GM21825 (cell line): ENCODE data around the gene PDCD7.

Source experiments
- ATAC-seq: cut with Tn5 transposase; IDR thresholded peaks from one replicate; pipeline ENCODE4 v1.9.1; 2021; ENCODE audit warnings: mild to moderate bottlenecking, moderate library complexity; ENCODE audit not compliant: unreplicated experiment

Gene PDCD7

DNA sequence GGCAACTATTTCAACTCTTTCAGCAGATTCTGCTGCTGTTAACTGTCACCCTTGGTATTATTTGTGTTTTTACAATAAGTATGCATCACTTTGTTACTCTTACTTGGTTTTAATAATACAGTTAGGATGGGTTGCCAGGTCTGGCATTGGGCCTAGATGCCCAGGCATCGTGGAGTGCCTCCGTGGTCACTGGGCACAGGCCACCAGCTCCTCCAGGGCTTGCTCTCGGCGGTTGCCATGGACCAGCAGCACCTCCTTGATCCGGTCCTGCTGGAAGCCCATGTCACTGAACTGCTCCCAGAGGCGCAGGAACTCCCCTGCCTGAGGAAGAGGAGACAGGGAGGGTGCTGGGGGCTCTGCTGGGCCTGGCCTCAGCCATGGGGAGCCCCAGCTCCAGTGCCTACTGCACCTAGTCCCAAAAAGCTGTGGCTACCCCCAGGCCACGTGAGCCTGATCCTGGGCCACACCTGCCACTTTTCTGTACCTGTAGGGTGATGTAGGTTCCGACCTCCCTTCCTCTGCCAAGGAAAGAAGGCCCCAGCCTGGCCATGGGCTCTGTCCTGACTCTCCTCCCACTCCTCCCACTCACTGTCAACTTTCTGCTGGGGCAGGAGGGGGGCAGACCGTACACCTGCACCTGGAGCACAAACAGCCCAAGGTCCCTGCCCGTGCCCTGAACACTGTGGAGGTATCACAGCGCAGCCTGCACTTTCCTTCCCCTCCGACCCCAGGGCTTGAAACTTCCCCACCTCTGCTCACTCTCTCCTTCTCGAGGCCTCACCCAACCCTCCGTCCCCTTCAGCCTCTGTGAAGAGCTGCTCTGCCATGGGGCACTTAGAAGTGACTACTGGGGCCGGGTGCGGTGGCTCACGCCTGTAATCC lies 40.5 kb downstream of the PDCD7 start:
- ATAC-seq: no peak

DNA sequence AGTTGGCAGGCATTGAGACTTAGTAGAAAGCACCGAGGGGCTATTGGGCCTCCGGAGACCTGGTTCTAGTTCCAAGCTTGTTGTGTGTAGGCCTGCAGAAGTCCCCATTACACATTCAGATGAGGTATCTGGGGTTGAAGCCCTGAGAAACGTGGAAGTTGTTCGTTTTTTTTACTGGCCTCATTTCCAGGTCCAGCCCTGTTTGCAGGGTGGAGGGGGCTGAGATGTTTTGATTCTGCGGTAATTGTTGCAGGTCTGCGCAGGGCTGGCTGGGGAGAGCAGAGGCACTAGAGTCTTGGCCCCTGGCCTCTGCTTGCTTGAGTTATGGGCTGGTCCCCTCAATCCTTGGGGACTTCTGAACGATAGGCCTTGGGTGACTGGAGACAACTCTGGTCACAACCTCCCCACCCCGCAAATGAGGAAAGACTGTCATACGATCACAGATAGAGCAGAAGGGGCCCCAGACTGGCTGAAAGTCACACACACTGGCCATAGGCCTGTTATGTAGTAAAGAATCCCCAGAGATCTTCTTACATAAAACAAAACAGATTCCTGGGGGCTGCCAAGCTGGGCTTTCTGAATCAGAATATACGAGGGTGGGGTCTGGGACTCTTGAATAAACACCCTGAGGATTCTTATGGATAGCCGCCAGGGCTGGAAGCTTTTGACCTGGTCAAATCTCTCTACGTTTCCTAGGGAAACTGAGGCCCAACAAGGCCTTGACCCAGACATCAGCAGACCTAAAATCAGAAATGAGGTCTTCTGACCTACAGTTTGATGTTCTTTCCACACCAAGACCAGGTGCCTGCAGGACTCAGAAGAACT lies 41.5 kb downstream of the PDCD7 start:
- no peak for ATAC-seq

DNA sequence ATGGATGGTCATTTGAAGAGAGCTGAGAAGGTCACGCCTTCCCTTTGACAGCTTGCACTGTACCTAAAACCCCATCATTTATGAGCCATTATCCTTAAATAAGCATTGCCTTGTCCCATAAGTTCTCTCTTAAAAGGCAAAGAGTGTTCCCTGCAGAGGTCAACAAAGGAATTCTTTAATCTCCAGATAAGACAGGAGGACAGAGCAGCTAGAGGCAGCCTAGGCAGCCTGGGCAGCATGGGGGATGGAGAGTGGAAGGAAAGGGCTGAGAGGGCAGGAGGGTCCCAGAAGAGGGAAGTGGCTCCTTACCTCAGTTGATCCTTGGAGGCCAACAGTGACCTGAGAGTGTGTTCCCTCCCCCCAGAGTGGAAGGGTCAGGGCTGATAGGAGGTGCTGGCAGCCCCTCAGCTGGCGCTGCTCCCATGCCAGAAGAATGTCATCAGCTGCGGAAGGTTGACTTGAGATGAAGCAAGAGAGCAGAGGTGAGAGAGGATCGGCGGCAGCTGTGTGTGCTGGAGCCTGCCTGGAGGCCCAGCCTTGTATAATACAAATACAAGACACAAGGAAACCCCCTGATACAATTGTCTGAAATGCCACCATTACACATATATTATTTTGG lies 44.3 kb downstream of the PDCD7 start:
- no peak for ATAC-seq

DNA sequence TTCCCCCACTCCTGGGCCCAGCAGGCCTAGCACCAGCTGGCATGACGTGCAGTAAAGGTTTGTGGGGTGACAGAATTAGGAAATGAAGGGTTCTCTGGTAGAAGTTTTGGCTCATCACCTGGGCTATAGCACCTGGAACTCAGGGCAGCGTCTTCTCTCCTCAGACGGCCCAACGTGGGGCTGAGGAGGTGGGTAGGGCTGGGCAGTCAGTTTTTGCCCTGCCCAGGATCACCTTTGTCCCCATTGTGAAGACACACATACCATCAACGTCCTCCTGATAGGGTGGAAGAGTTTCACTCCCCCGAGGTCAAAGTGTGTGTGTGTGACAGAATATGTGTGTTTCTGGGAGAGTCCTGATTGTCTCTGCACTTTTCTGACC lies 45.0 kb downstream of the PDCD7 start:
- no peak for ATAC-seq

DNA sequence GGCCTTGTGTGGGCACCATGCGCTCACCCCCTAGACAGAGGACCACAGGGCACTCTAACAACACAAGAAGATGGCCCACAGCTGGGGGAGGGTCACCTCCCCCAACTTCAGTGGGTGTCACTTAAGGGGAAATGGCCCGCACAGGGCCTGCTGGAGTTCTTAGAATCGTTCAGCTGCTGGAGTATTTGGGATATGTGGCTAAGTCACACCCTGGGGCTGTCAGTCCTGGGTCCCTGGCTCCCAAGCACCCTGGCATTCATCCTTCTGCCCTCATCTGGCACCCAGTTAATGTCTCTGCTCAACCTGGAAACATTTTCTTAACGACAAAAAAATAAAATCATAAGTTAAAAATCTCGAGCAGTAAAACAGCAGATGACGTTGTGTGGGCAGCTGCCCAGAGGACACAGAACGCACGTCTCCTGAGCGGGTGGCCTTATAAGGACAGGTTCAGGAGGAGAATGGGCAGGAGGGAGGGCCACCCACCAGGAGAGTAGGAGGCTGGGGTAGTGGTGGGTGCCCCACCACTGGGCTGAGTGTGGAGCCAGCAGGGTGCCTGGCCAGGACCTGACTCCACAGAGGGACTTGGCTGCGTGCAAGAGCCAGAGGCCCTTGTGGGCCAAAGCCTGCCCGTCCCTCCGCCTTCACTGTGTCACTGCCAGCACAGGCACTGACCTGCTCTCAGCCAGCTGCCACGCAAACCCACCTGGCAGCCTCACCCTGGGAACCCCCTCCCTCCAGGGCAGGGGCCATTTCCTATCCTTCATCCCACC lies 45.5 kb downstream of the PDCD7 start:
- ATAC-seq: no peak

DNA sequence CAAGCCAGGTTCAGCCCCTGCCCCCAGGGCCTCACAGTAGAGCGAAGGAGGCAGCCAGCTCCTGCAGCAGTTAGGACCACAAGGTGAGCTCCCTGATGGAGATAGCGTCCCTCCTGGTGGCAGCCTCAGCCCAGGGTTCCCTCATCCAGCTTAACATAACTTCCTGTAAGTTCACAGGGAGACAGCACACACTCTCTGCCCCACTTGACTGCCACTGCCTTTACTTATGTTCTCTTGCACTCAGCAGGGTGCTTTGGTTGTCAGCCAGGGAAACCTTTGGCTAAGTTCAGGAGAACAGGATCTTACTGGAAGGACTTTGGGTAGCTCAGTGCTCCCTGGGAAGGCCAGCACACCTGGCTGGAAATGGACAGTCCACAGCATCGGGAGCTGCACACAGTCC lies 46.2 kb downstream of the PDCD7 start:
- no peak for ATAC-seq

DNA sequence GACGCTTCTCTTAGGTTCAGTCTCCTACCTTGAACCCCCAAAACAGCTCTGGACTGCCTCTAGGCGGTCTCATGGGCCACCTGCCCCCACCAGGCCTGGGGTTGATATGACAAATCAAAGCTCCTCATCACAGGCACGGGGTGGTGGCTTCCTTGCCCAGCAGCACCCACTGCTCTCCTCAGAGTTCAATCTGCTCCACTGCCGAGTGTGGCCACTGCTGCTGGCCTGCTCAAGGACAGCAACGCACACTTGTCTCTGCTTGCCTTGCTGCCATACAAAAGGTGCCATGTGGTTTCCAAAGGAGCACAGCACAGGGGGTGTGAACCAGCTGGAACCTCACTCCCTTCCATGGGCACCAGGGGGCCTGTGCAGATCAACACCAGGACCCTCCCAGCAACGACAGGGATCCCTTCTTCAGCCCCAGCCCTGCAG lies 46.9 kb downstream of the PDCD7 start:
- no peak for ATAC-seq

DNA sequence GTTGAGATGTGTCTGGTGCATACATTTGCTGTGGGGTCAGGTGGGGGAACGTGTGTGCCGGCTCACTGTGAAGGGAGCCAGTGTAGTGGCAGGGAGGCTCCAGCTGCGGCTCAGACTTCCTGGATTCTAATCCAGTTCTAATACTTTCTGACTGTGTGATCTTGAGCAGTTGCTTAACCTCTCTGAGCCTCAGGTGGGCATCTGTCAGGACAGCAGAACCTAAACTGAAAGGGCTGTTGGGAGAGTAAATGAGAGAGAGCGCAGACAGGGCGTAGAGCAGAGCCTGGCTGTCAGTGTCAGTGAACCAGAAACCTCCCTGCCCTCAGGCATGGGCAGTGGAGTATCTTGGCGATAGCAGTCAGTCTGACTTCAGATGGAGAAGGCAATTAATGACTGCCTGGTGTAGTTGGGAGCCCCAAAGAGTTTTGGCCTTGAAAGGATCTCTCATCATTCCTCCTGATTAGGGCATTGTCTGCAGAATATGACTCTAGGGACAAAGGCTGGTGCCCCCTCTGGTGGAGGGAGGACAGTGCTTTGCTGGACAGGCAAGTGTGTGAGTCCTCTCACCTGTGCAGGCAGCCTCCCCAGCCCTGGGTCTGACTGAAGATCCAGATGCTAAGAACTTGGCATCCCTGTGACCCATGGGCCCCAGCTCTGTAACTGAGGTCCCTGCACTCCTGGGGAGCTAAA lies 47.5 kb downstream of the PDCD7 start:
- ATAC-seq: no peak

DNA sequence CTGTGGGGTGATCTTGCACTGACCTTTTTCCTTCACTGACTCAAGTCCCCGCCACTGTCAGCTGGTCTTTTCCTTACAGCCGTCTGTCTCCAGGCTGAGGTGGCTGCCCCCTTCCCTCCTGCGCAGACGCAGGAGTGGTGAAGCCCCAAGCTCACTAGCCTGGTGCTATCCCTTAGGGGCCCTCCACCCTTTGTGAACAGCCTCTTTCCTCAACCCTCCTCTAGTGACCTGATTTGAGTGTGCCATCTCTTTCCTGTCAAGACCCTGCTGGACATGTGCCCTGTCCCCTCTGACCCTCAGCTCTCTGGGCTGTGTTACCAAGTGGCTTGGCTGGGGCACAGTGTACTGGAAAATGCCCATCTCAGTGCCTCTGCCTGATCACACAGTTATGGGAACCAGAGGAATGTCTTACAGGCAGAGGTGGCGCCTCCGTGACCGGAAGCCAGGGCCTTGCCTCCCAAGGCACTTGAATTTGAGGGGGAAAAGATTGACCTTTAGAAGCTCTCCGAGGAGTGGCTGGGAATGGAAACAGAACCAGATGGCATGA lies 48.3 kb downstream of the PDCD7 start:
- no peak for ATAC-seq

DNA sequence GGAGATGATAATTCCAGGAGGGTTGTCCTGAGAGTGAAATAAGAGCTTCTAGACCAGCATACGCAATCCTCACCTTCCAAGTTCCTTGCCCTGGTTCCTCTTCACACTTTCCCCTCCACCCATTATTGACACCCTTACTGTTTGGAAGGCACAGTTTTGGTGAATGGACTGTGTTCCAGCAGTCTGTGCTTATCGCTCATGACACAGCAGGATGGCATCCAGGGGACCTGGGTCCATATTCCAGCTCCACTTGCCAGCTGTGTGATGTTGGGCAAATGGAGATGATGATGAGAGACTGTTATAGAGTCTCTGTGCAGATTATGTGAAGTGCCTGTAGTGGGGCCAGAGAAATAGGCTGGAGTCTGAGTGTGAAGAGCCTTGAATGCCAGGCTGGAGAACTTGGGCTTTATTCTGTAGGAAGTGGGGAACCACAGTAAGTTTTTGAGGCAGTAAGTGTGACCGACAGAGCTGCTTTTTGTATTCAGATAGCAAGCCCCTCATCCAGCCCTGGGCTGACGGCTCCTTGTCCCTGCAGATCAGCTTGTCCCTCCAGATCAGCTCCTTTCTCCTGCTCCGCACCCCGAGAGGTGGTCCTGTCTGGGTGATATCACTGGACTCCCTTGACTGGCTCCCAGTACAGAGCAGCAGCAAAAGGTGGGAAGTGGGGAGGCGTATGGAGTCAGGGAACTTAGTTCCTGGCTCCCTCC lies 49.0 kb downstream of the PDCD7 start:
- no peak for ATAC-seq

DNA sequence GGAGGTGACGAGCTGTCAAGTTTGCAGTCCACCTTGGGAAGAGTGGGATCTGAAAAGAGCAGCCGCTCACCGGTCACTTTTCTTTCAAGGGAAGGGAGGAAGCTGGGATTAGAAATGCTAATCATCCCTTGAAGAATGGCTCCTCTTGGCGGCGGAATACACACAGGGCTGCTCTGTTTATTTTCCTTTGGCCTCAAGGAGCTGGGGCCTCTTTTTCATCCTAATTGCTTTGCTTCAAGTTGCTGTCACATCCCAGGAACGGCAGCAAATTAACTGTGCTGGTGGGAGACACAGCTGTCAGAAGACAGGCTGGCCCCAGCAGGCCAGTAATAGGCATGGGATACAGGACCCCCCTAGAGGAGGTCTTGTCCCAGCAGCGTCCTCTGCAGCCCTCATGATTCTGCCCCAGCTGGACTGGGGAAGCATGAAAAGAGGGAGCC lies 50.3 kb downstream of the PDCD7 start:
- ATAC-seq: no peak

DNA sequence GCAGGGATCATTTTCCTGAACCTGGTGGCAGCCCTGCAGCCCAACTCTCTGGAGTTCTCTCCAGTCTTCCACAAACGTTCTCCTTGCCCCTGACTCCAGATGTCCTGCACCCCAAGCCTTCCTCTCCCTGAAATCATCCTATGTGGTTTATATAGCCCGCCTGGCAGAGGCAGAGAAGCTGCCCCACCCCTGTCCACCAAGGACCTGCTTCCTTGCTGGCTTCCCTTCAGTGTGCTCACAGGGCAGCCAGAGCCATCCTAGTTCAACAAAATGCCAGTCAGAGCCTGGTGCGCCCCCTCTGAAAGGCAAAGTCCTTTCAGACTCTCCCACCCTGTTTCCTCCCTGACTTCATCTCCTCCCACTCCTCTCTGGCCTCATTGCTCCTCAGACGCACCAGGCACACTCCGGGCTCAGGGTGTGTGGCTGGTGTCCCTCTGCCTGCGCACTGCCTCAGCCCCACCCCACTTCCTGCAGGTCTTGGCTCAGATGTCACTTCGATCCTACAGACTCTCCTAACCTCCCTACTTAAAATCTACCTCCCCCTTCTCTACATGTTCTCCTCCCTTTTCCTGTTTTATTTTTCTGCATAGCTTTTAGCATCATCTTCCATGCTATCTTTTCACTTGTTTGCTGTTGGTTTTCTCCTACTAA lies 51.2 kb downstream of the PDCD7 start:
- ATAC-seq: no peak

DNA sequence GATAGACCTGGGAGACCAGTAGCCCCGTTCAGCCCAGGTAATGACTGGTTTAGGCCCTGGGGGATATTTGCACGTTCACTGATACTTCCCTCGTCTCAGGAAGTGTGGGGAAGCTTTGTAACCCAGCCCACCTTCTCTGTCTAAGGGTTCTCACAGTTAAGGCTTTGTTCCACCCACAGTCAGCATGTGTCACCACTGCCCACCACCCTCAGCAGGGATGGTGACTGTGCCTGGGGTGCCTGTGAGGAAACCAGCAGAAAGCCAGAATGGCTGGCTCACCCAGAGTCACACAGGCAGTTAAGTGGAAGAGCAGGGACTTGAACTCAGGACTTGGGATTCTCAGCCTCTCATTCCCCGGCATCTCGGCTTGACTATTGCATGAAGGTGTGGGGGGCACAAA lies 51.9 kb downstream of the PDCD7 start:
- ATAC-seq: no peak

DNA sequence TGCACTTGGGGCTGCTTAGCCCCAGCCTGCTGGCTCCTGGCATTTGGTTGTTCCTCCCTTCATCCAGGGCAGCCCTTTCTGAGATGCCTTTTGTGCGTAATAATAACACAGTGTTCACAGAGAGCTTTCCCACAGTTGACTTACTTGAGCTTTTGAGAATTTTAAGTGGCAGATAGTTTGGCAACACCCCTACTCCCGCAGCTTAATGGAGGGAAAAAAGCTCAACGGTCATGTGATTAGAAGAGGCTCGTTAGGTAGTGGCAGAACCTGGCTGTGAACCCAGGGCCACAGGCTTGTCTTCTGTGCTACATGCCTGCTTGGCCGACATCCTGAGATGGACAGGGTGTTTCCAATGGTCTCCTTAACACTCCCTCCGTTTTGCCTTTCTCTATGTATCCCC lies 52.3 kb downstream of the PDCD7 start:
- no peak for ATAC-seq

DNA sequence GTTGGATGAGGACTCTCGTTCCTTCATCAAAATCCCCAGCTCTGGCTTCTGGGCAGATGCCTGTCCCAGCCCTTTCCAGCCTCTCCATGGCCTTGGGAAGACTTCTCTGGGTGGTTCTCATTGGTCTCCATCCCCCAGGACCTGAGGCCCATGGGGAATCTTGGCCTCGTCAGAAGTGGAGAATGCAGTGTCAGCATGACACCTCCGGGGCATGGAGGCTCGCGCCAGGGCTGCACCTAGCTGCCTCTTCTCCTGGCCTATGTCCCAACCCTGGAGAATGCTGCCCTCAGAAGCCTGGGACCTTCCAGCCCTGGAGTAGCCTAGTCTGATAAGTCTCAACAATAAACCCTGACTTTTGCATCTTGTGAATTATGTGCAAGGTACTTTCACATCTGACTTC lies 54.0 kb downstream of the PDCD7 start:
- no peak for ATAC-seq

DNA sequence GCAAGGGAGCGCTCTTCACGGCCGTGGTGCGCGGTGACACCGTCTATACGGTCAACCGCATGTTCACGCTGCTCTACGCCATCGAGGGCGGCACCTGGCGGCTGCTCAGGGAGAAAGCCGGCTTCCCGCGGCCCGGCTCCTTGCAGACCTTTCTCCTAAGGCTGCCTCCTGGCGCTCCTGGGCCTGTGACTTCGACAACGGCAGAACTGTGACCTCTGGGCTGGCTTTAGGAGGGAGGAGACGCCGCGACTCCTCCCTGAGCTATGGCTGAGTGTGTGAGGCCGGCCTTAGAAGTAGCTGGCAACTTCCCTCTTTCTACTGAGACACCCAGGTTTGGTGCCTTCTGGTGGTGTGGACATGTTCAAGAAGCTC lies 55.6 kb downstream of the PDCD7 start:
- ATAC-seq: no peak

DNA sequence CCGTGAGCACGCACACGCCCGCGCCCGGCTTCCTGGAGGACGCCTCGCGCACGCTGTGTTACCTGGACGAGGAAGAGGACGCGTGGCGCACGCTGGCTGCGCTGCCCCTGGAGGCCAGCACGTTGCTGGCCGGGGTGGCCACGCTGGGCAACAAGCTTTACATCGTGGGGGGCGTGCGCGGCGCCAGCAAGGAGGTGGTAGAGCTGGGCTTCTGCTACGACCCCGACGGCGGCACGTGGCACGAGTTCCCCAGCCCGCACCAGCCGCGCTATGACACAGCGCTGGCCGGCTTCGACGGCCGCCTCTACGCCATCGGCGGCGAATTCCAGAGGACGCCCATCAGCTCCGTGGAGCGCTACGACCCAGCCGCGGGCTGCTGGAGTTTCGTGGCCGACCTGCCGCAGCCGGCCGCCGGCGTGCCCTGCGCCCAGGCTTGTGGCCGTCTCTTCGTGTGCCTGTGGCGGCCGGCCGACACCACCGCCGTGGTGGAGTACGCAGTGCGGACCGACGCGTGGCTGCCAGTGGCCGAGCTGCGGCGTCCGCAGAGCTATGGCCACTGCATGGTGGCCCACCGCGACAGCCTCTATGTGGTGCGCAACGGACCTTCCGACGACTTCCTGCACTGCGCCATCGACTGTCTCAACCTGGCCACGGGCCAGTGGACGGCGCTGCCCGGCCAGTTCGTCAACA lies 56.2 kb downstream of the PDCD7 start:
- ATAC-seq: no peak
